Measurements from ENCODE around the gene RAD51B.

Gene RAD51B

GRCh38 chr14:68250927-68251768 lies 431.6 kb downstream of the RAD51B start:
- H3K4me3 ChIP-seq (replicated peaks; ENCODE audit: low read depth, low read length), result no peak overlapping the region
- no peak for TF ChIP-seq CTCF (IDR thresholded peaks at IDR 0.05; ENCODE audit: low read length, missing control alignments)
- DNase-seq (ENCODE audit: low read depth), result no peak

GRCh38 chr14:68251769-68252100 lies 432.2 kb downstream of the RAD51B start:
- DNase-seq (ENCODE audit: low read depth), result no peak
- no peak overlapping the region for H3K4me3 ChIP-seq (replicated peaks; ENCODE audit: low read depth, low read length)
- no peak for TF ChIP-seq CTCF (IDR thresholded peaks at IDR 0.05; ENCODE audit: low read length, missing control alignments)

- TF ChIP-seq CTCF (IDR thresholded peaks at IDR 0.05; ENCODE audit: low read length, missing control alignments), result no peak
- no peak overlapping the region for H3K4me3 ChIP-seq (replicated peaks; ENCODE audit: low read depth, low read length)
- DNase-seq (ENCODE audit: low read depth), result no peak
These were observed 433.7 kb downstream of the RAD51B start for GRCh38 chr14:68253160-68253780.

- no peak overlapping the region for H3K4me3 ChIP-seq (replicated peaks; ENCODE audit: low read depth, low read length)
- TF ChIP-seq CTCF (IDR thresholded peaks at IDR 0.05; ENCODE audit: low read length, missing control alignments), result no peak
- no peak for DNase-seq (ENCODE audit: low read depth)
These were observed 434.4 kb downstream of the RAD51B start for GRCh38 chr14:68253878-68254528.

GRCh38 chr14:68254669-68255527 lies 435.3 kb downstream of the RAD51B start:
- no peak for DNase-seq (ENCODE audit: low read depth)
- H3K4me3 ChIP-seq (replicated peaks; ENCODE audit: low read depth, low read length), result no peak overlapping the region
- no peak for TF ChIP-seq CTCF (IDR thresholded peaks at IDR 0.05; ENCODE audit: low read length, missing control alignments)

- TF ChIP-seq CTCF (IDR thresholded peaks at IDR 0.05; ENCODE audit: low read length, missing control alignments), result no peak
- DNase-seq (ENCODE audit: low read depth), result no peak
These were observed 436.2 kb downstream of the RAD51B start for GRCh38 chr14:68255693-68256178.

More at GRCh38 chr14:68255693-68256178, 436.2 kb downstream of the RAD51B start:
- H3K4me3 ChIP-seq (replicated peaks; ENCODE audit: low read depth, low read length), result no peak overlapping the region
